ENCODE measurements around the gene RPH3AL. TPM values are rescaled to one million over a fixed set of nuclear protein-coding genes. Genes with fewer than 3 reads are reported as not detected.

The RPH3AL gene
- polyA plus RNA-seq, 3 donors = 0.71 to 1.9 (median 1.5) TPM

GRCh38 chr17:205817-206216 is 146.8 kb downstream of the RPH3AL start:
- Histone ChIP-seq H3K9ac (ENCODE audit: insufficient read depth, low read length, poor library complexity, severe bottlenecking) (no peak overlapping the region), H3K79me2 (ENCODE audit: insufficient read depth, low read length) (no peaks in the 10 kb centered on the region), H3K4me2 (replicated peaks; ENCODE audit: extremely low read depth, low read length, poor library complexity, severe bottlenecking) (no peak overlapping the region), H3K27ac (ENCODE audit: low read depth in 1 of 2, low read length in 2 of 2) (no peak overlapping the region), H2AFZ (ENCODE audit: insufficient read depth, low read depth, low read length, poor library complexity, severe bottlenecking) (no peak overlapping the region), H3K4me3 (replicated peaks in 1 of 3; ENCODE audit: low read depth in 2 of 3, low read length in 3 of 3) (no peak overlapping the region), H3K9me3 (replicated peaks in 1 of 2; ENCODE audit: control insufficient read depth in 1 of 2, insufficient read depth in 1 of 2, low read length in 2 of 2) (peaks cover 0 to 10% of the 10 kb centered on the region in 2 donors), H3K36me3 (replicated peaks in 1 of 2; ENCODE audit: control insufficient read depth in 1 of 2, insufficient read depth in 2 of 2, low read length in 2 of 2) (no peaks in the 10 kb centered on the region), H3K4me1 (ENCODE audit: control insufficient read depth in 1 of 2, insufficient read depth in 2 of 2, low read length in 2 of 2) (no peaks in the 10 kb centered on the region), H4K20me1 (ENCODE audit: insufficient read depth, low read length) (no peaks in the 10 kb centered on the region), H3K27me3 (ENCODE audit: control insufficient read depth in 2 of 2, insufficient read depth in 2 of 2, low read length in 2 of 2) (peaks cover 0 to 15% of the 10 kb centered on the region in 2 donors)
- Mint-ChIP-seq H3K27me3 (ENCODE audit: low read depth in 3 of 3) (peaks cover 9 to 25% (median 21%) of the 10 kb centered on the region in 3 donors), H3K36me3 (no peaks in the 10 kb centered on the region), H3K4me3 (no peak overlapping the region), H3K27ac (no peak overlapping the region), H3K4me1 (peaks cover 3% of the 10 kb centered on the region), H3K9me3 (peaks cover 4 to 31% (median 9%) of the 10 kb centered on the region in 7 donors)
- TF ChIP-seq CTCF (IDR thresholded peaks at IDR 0.05) = no peak
- intact Hi-C loops (cut with micrococcal nuclease) = no loop called here
- 100% methylated on average over 2 of the region's 6 CpGs for WGBS (ENCODE audit: insufficient coverage)
- no peak for DNase-seq

GRCh38 chr17:205148-205669 is 147.4 kb downstream of the RPH3AL start:
- Histone ChIP-seq H3K9me3 (replicated peaks in 1 of 2; ENCODE audit: control insufficient read depth in 1 of 2, insufficient read depth in 1 of 2, low read length in 2 of 2) (peaks cover 0 to 10% of the 10 kb centered on the region in 2 donors), H3K27me3 (ENCODE audit: control insufficient read depth in 2 of 2, insufficient read depth in 2 of 2, low read length in 2 of 2) (peaks cover 0 to 15% of the 10 kb centered on the region in 2 donors), H3K9ac (ENCODE audit: insufficient read depth, low read length, poor library complexity, severe bottlenecking) (no peak overlapping the region), H3K4me3 (replicated peaks in 1 of 3; ENCODE audit: low read depth in 2 of 3, low read length in 3 of 3) (no peak overlapping the region), H3K27ac (ENCODE audit: low read depth in 1 of 2, low read length in 2 of 2) (no peak overlapping the region), H4K20me1 (ENCODE audit: insufficient read depth, low read length) (no peaks in the 10 kb centered on the region), H3K4me1 (ENCODE audit: control insufficient read depth in 1 of 2, insufficient read depth in 2 of 2, low read length in 2 of 2) (no peaks in the 10 kb centered on the region), H3K36me3 (replicated peaks in 1 of 2; ENCODE audit: control insufficient read depth in 1 of 2, insufficient read depth in 2 of 2, low read length in 2 of 2) (no peaks in the 10 kb centered on the region), H2AFZ (ENCODE audit: insufficient read depth, low read depth, low read length, poor library complexity, severe bottlenecking) (no peak overlapping the region), H3K79me2 (ENCODE audit: insufficient read depth, low read length) (no peaks in the 10 kb centered on the region), H3K4me2 (replicated peaks; ENCODE audit: extremely low read depth, low read length, poor library complexity, severe bottlenecking) (no peak overlapping the region)
- intact Hi-C loops (cut with micrococcal nuclease) = no loop called here
- no peak overlapping the region for H3K4me3 Mint-ChIP-seq
- peaks cover 4 to 31% (median 9%) of the 10 kb centered on the region in 7 donors for H3K9me3 Mint-ChIP-seq
- WGBS (ENCODE audit: insufficient coverage) = 71% methylated on average over 7 of the region's 10 CpGs
- H3K4me1 Mint-ChIP-seq = peaks cover 3% of the 10 kb centered on the region
- H3K27ac Mint-ChIP-seq = no peak overlapping the region
- no peak for TF ChIP-seq CTCF (IDR thresholded peaks at IDR 0.05)
- DNase-seq = no peak
- H3K27me3 Mint-ChIP-seq (ENCODE audit: low read depth in 3 of 3) = peaks cover 9 to 25% (median 18%) of the 10 kb centered on the region in 3 donors
- no peaks in the 10 kb centered on the region for H3K36me3 Mint-ChIP-seq
